SK-N-SH (cell line): Measurements from ENCODE around the gene DNAJB1. TPM values are rescaled to one million over a fixed set of nuclear protein-coding genes. Genes with fewer than 3 reads are reported as not detected.

ENCODE experiments used
- CTCF ChIA-PET: fragments of 300-600, 350-600 bp; formaldehyde crosslinking; extraction: SDS; loops from one replicate; lab custom pipeline; 2021; lab: Yijun Ruan, JAX
- POLR2A ChIA-PET: fragments of 350-600 bp; sonication (Branson Sonifier 250); formaldehyde crosslinking; extraction: SDS; loops from one replicate; lab custom pipeline; 2020; ENCODE audit warnings: antibody characterized with exemption, inconsistent platforms; lab: Yijun Ruan, JAX
- DNase-seq: peaks from one replicate; pipeline ENCODE4 v3.0.0; 2012
- H2AFZ ChIP-seq: fragments of 200-600 bp; sonication (generic); 2 replicates; pipeline ENCODE4 v1.8.1; 2016; ENCODE audit warnings: antibody characterized with exemption, mild to moderate bottlenecking, low read depth
- H3F3A ChIP-seq: fragments of 200-600 bp; sonication (generic); replicated peaks from 2 replicates; pipeline ENCODE3; 2016; ENCODE audit warnings: antibody characterized with exemption, mild to moderate bottlenecking; ENCODE audit not compliant: insufficient read depth
- H3K27ac ChIP-seq, 2 experiments: fragments of 200-500 bp in 1 of 2; fragments of 200-600 bp in 1 of 2; sonication (Bioruptor generic) in 1 of 2; sonication (generic), shearing (Covaris generic) in 1 of 2; 2 replicates each; pipeline versions ENCODE4 v1.5.1 to v1.6.1; 2014 to 2016; ENCODE audit warnings: low read depth in 2 of 2, inconsistent platforms in 1 of 2, low read length in 1 of 2, mild to moderate bottlenecking in 1 of 2, mixed read lengths in 1 of 2
- H3K27me3 ChIP-seq: fragments of 200-600 bp; sonication (generic), shearing (Covaris generic); 2 replicates; pipeline ENCODE4 v1.6.1; 2016; ENCODE audit warnings: mixed run types; ENCODE audit not compliant: insufficient read depth
- H3K36me3 ChIP-seq, 2 experiments: fragments of 200-500 bp in 1 of 2; fragments of 200-600 bp in 1 of 2; sonication (Bioruptor generic) in 1 of 2; sonication (generic) in 1 of 2; replicated peaks in 1 of 2; 2 replicates each; pipeline versions ENCODE3 to v1.5.1; 2014 to 2016; ENCODE audit warnings: low read length in 1 of 2, mild to moderate bottlenecking in 1 of 2; ENCODE audit not compliant: insufficient read depth in 2 of 2, control insufficient read depth in 1 of 2
- H3K4me1 ChIP-seq, 2 experiments: fragments of 200-500 bp in 1 of 2; fragments of 200-600 bp in 1 of 2; sonication (Bioruptor generic) in 1 of 2; sonication (generic), shearing (Covaris generic) in 1 of 2; 2 replicates each; pipeline versions ENCODE4 v1.5.1 to v1.6.1; 2014 to 2016; ENCODE audit warnings: low read depth in 1 of 2, low read length in 1 of 2, mixed run types in 1 of 2; ENCODE audit not compliant: insufficient read depth in 2 of 2, control insufficient read depth in 1 of 2
- H3K4me2 ChIP-seq: fragments of 200-600 bp; sonication (generic), shearing (Covaris generic); 2 replicates; pipeline ENCODE4 v1.6.1; 2017; ENCODE audit warnings: mixed run types
- H3K4me3 ChIP-seq, 2 experiments: fragments of 200-500 bp in 1 of 2; fragments of 200-600 bp in 1 of 2; sonication (Bioruptor generic) in 1 of 2; sonication (generic), shearing (Covaris generic) in 1 of 2; 2 replicates each; pipeline versions ENCODE4 v1.5.1 to v1.8.1; 2014 to 2016; ENCODE audit warnings: low read depth in 2 of 2, inconsistent platforms in 1 of 2, low read length in 1 of 2, mild to moderate bottlenecking in 1 of 2, mixed read lengths in 1 of 2, moderate library complexity in 1 of 2
- H3K79me2 ChIP-seq: fragments of 200-600 bp; sonication (generic); 2 replicates; pipeline ENCODE4 v1.8.1; 2017; ENCODE audit warnings: mild to moderate bottlenecking; ENCODE audit not compliant: insufficient read depth
- H3K9ac ChIP-seq: fragments of 200-600 bp; sonication (generic); 2 replicates; pipeline ENCODE4 v1.6.1; 2017; ENCODE audit warnings: mixed run types
- H3K9me2 ChIP-seq: fragments of 200-600 bp; sonication (generic); 2 replicates; pipeline ENCODE4 v1.6.1; 2017; ENCODE audit warnings: mixed run types
- H3K9me3 ChIP-seq: fragments of 200-600 bp; sonication (generic); 2 replicates; pipeline ENCODE4 v1.6.1; 2017; ENCODE audit warnings: mixed run types, mild to moderate bottlenecking, moderate library complexity
- H4K20me1 ChIP-seq: fragments of 200-600 bp; sonication (generic); 2 replicates; pipeline ENCODE4 v1.6.1; 2017; ENCODE audit warnings: mild to moderate bottlenecking, mixed run types; ENCODE audit not compliant: insufficient read depth
- ELF1 ChIP-seq: IDR thresholded peaks from 2 replicates; pipeline ENCODE4 v1.4.0; 2012
- EP300 ChIP-seq, 2 experiments: IDR thresholded peaks; 2 replicates each; pipeline versions ENCODE4 v1.4.0 to v1.6.1; 2012; ENCODE audit warnings: borderline replicate concordance in 1 of 2, low read depth in 1 of 2, low read length in 1 of 2
- FOSL2 ChIP-seq: IDR thresholded peaks from 2 replicates; pipeline ENCODE4 v1.4.0; 2012; ENCODE audit warnings: low read depth, mild to moderate bottlenecking, moderate library complexity, borderline replicate concordance
- FOXJ3 ChIP-seq: sonication (generic); formaldehyde crosslinking; IDR thresholded peaks from 2 replicates; pipeline ENCODE4 v1.5.1; 2020; ENCODE audit warnings: mild to moderate bottlenecking, missing genetic modification reagents
- FOXM1 ChIP-seq: IDR thresholded peaks from 2 replicates; pipeline ENCODE4 v1.4.0; 2012; ENCODE audit warnings: low read depth, mild to moderate bottlenecking
- MAX ChIP-seq: IDR thresholded peaks from 2 replicates; pipeline ENCODE4 v1.4.0; 2012; ENCODE audit warnings: low read depth
- NRF1 ChIP-seq: IDR thresholded peaks from 2 replicates; pipeline ENCODE4 v1.6.1; 2012; ENCODE audit warnings: low read depth, mild to moderate bottlenecking, low read length
- RAD21 ChIP-seq: IDR thresholded peaks from 2 replicates; pipeline ENCODE4 v1.6.1; 2012; ENCODE audit warnings: mild to moderate bottlenecking, low read length
- RCOR1 ChIP-seq: fragments of 150-350 bp; IDR thresholded peaks from 2 replicates; pipeline ENCODE4 v1.6.1; 2017; ENCODE audit warnings: antibody characterized with exemption, low read length
- SIN3A ChIP-seq: IDR thresholded peaks from 2 replicates; pipeline ENCODE4 v1.6.1; 2012; ENCODE audit warnings: low read depth, mild to moderate bottlenecking, low read length, moderate library complexity, borderline replicate concordance
- SMC3 ChIP-seq: IDR thresholded peaks from 2 replicates; pipeline ENCODE4 v1.6.1; 2012; ENCODE audit warnings: low read depth, low read length, improper control_type of control experiment
- TCF12 ChIP-seq: IDR thresholded peaks from 2 replicates; pipeline ENCODE4 v1.4.0; 2012
- USF1 ChIP-seq: IDR thresholded peaks from 2 replicates; pipeline ENCODE4 v1.4.0; 2012; ENCODE audit warnings: low read depth, borderline replicate concordance
- WGBS: methylation state at CpG from one replicate; pipeline ENCODE4 v1.1.6; 2017; ENCODE audit warnings: low lambda C conversion rate; 5-methylcytosine and 5-hydroxymethylcytosine counted together
- polyA plus RNA-seq, 3 experiments: library from polyadenylated mRNA; depleted of rRNA; stranded (reverse); fragments of >200 nt; gene quantifications; 2 replicates each; pipeline ENCODE4 v1.2.3, GENCODE V29; 2012
- TF ChIP-seq, protein P1 (sequence below): fragments of 200-600 bp; sonication (generic); IDR thresholded peaks from 2 replicates; pipeline ENCODE4 v1.6.1; 2017; ENCODE audit warnings: antibody characterized with exemption, mild to moderate bottlenecking, moderate library complexity
- TF ChIP-seq, protein P2 (sequence below): fragments of 150-350 bp; IDR thresholded peaks from 2 replicates; pipeline ENCODE4 v1.6.1; 2017; ENCODE audit warnings: antibody characterized with exemption, low read length, low read depth, borderline replicate concordance

DNAJB1 gene
- polyA plus RNA-seq, 1 of the 3 experiments (the other 2 are of a cell fraction) = 103 TPM

- peaks cover 10% of the 10 kb centered on the region; the same call in 1 of the 2 replicates for H3K79me2 ChIP-seq
- H3K4me1 ChIP-seq = peaks cover 18 to 26% of the 10 kb centered on the region in 2 experiments; a peak in 3 of 4 replicates
- no peak overlapping the region for H2AFZ ChIP-seq
- peak; percentile 95 for DNase-seq
- H3K9ac ChIP-seq = no peak overlapping the region
- H3K9me3 ChIP-seq = no peaks in the 10 kb centered on the region
- H3K9me2 ChIP-seq = no peaks in the 10 kb centered on the region
- TF ChIP-seq SMC3 (peak; percentile 56), RCOR1 (no peak), RAD21 (peak; percentile 54)
- TF ChIP-seq, protein P1, sequence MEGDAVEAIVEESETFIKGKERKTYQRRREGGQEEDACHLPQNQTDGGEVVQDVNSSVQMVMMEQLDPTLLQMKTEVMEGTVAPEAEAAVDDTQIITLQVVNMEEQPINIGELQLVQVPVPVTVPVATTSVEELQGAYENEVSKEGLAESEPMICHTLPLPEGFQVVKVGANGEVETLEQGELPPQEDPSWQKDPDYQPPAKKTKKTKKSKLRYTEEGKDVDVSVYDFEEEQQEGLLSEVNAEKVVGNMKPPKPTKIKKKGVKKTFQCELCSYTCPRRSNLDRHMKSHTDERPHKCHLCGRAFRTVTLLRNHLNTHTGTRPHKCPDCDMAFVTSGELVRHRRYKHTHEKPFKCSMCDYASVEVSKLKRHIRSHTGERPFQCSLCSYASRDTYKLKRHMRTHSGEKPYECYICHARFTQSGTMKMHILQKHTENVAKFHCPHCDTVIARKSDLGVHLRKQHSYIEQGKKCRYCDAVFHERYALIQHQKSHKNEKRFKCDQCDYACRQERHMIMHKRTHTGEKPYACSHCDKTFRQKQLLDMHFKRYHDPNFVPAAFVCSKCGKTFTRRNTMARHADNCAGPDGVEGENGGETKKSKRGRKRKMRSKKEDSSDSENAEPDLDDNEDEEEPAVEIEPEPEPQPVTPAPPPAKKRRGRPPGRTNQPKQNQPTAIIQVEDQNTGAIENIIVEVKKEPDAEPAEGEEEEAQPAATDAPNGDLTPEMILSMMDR = peak; percentile 89
- H3K27ac ChIP-seq = peak overlapping the region in 1 of 2 experiments; percentile 22; a peak in 1 of 4 replicates
- peak overlapping the region in 1 of 2 experiments; percentile 50; a peak in 1 of 4 replicates for H3K4me3 ChIP-seq
- peaks cover 0 to 10% of the 10 kb centered on the region in 2 experiments for H3K36me3 ChIP-seq
- no peak overlapping the region for H3K4me2 ChIP-seq
- ChIA-PET POLR2A (no interaction called here), CTCF (interaction anchor here (0.6 to 4.8 kb wide), 51 partner anchors 8 to 411 kb away, joined by 3 to 45 read pairs (median 4); partner anchors contain the start of genes ASF1B, DNAJB1 and GIPC1)
- no peaks in the 10 kb centered on the region for H3K27me3 ChIP-seq
- no peaks in the 10 kb centered on the region for H4K20me1 ChIP-seq
- WGBS = 75% methylated on average over 18 of the region's 43 CpGs
- peaks cover 11% of the 10 kb centered on the region for H3F3A ChIP-seq
Measured at GRCh38 chr19:14479975-14480699, 38.1 kb downstream of the DNAJB1 start.

DNA sequence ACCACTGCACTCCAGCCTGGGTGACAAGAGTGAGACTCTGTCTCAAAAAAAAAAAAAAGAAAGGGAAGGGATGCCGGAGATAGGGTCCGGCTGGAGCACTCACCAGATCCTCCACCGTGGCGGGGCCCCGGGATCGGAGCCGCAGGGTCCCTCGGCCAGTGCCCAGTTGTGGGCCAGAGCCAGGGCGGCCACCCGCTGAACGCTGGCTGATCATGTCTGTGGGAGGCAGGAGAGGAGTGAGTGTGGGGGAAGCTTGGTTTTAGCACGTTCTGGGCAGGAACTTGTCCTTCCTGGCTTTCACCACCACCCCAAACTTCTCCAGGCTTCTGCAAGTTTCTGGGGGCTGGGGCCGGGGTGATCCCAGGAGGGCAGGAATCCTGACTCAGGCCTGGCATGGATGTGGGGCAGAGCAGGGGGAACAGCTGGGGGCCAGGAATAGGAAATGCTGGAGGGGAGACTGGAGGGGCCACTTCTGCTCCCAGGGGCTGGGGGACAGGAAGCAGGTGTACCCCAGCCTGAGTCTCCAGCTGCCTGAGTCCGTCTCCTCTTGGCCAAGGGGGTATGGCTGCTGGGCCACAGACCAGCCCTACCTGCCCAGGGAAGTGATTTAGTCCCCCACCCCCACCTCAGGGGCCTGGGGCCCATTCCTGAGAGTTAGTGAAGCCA lies 38.8 kb downstream of the DNAJB1 start:
- no peak overlapping the region for H3K27ac ChIP-seq
- H3K4me2 ChIP-seq = no peak overlapping the region
- H3K4me3 ChIP-seq = no peak overlapping the region
- no peak overlapping the region for H3K9ac ChIP-seq
- POLR2A ChIA-PET = no interaction called here
- no peaks in the 10 kb centered on the region for H4K20me1 ChIP-seq
- no peaks in the 10 kb centered on the region for H3K9me2 ChIP-seq
- H3K4me1 ChIP-seq = peaks cover 24 to 32% of the 10 kb centered on the region in 2 experiments; a peak in 3 of 4 replicates
- peaks cover 5% of the 10 kb centered on the region; the same call in 1 of the 2 replicates for H3K79me2 ChIP-seq
- 90% methylated on average over 6 of the region's 14 CpGs for WGBS
- no peaks in the 10 kb centered on the region for H3K9me3 ChIP-seq
- DNase-seq = no peak
- H3K36me3 ChIP-seq = peaks cover 0 to 10% of the 10 kb centered on the region in 2 experiments
- TF ChIP-seq, protein P1 = no peak
- TF ChIP-seq FOSL2 (no peak), RAD21 (no peak), FOXM1 (no peak), MAX (no peak), TCF12 (no peak), ELF1 (no peak), FOXJ3 (CRISPR knock-in tag) (no peak), USF1 (no peak), SIN3A (no peak), NRF1 (no peak), EP300 (IDR thresholded peaks at IDR 0.05; ENCODE audit: borderline replicate concordance in 1 of 2, low read depth in 1 of 2, low read length in 1 of 2) (no peak)
- TF ChIP-seq, protein P2, sequence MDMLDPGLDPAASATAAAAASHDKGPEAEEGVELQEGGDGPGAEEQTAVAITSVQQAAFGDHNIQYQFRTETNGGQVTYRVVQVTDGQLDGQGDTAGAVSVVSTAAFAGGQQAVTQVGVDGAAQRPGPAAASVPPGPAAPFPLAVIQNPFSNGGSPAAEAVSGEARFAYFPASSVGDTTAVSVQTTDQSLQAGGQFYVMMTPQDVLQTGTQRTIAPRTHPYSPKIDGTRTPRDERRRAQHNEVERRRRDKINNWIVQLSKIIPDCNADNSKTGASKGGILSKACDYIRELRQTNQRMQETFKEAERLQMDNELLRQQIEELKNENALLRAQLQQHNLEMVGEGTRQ = no peak
- TF ChIP-seq, all 33 proteins: peak for 0
- Histone ChIP-seq H3F3A (peaks cover 15% of the 10 kb centered on the region), H3K27me3 (no peaks in the 10 kb centered on the region), H2AFZ (no peak overlapping the region)
- CTCF ChIA-PET = interaction anchor here (0.6 to 4.8 kb wide), 45 partner anchors 9 to 410 kb away, joined by 3 to 45 read pairs (median 4); partner anchors contain the start of genes ASF1B, DNAJB1 and GIPC1
